Large intestine (tissue), 3 donors: ENCODE results near the gene SMAD7. TPM values are rescaled to one million over a fixed set of nuclear protein-coding genes. Genes with fewer than 3 reads are reported as not detected.

Experiments used
- DNase-seq, 2 donors: peaks; one replicate each; pipeline versions ENCODE4 v3.0.0 to v3.0.0-alpha.2; 2013
- H3K27ac ChIP-seq: one replicate; pipeline ENCODE4 v1.5.1; 2013; ENCODE audit warnings: low read length
- H3K27me3 ChIP-seq: 2 replicates; pipeline ENCODE4 v1.6.1; 2013; ENCODE audit warnings: low read length; ENCODE audit not compliant: control insufficient read depth, insufficient read depth
- H3K36me3 ChIP-seq: 2 replicates; pipeline ENCODE4 v1.6.1; 2013; ENCODE audit warnings: low read length; ENCODE audit not compliant: control insufficient read depth, insufficient read depth
- H3K4me1 ChIP-seq: one replicate; pipeline ENCODE4 v1.6.1; 2013; ENCODE audit warnings: low read length; ENCODE audit not compliant: control insufficient read depth, insufficient read depth
- H3K4me3 ChIP-seq: one replicate; pipeline ENCODE4 v1.5.1; 2013; ENCODE audit warnings: low read length
- H3K9me3 ChIP-seq: one replicate; pipeline ENCODE4 v1.6.1; 2013; ENCODE audit warnings: mild to moderate bottlenecking, low read depth, low read length, moderate library complexity; ENCODE audit not compliant: control insufficient read depth
- WGBS: methylation state at CpG from one replicate; pipeline ENCODE4 v1.1.5; 2013; ENCODE audit warnings: low lambda C conversion rate; ENCODE audit not compliant: insufficient coverage; 5-methylcytosine and 5-hydroxymethylcytosine counted together
- polyA plus RNA-seq: library from polyadenylated mRNA; unstranded; fragments of 120-200 nt; gene quantifications from one replicate; pipeline ENCODE4 v1.2.1, GENCODE V29; 2013

Gene SMAD7
- polyA plus RNA-seq, 1 donor: 59.4 TPM

DNA sequence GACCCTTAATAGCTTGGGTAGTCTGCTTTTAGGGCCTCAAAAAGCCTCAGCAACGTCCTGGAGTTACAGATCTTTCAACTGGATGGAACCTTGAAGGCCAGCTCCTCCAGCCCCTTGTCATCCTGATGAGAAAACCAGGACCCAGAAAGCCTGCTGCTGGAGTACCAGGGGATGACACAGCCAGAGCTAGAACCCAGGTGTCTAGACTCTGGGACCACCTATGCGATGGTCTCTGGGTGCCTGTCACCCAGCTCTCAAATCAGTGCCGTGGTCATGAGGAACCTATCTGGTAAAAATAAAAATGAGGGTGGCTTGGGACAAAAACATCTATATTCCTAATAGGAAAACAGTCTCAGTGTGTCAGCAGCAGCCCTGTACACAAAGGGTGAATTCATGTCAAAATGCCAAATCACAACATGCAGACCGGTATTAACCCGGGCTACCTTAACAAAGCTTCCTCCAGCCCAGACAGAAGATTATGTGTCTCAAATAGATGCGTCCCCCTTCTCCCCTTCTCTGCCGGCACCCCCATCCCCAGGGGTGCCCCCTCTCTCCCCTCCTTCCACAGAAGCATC is 28.5 kb downstream of the SMAD7 start:
- Histone ChIP-seq H3K4me1 (peaks cover 53% of the 10 kb centered on the region), H3K4me3 (peak overlapping the region; percentile 3)
- no peak for DNase-seq

DNA sequence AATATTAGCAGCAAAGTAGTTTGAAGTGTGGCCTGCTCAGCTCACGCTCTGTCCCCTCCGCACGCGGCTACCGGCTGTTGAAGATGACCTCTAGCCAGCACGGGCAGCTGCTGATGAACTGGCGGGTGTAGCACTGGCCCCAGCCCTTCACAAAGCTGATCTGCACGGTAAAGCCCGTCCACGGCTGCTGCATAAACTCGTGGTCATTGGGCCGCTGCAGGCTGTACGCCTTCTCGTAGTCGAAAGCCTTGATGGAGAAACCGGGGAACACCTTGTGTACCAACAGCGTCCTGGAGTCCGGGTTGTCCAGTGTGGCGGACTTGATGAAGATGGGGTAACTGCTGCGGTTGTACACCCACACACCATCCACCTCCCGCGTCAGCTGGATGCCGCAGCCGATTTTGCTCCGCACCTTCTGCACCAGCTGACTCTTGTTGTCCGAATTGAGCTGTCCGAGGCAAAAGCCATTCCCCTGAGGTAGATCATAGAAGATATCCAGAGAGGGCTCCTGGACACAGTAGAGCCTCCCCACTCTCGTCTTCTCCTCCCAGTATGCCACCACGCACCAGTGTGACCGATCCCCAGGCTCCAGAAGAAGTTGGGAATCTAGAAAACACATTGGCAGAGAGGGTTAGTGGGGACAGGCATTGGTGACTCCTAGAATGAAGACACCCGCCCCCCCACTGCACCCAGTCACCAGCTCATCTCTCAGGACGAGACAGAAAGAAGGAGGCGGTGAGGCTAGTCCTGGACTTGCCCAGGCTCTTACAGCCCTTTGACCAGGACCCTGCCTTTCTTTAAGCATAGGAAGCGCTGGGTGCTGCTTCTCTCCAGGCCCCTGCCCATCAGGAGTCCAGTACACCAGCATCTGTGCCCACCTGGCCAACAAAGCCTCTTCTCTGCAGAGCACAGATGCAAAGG is 29.2 kb downstream of the SMAD7 start:
- no peaks in the 10 kb centered on the region for H3K27me3 ChIP-seq
- H3K36me3 ChIP-seq: peaks cover 43% of the 10 kb centered on the region
- H3K27ac ChIP-seq: peak overlapping the region; percentile 83
- peaks cover 46% of the 10 kb centered on the region for H3K4me1 ChIP-seq
- H3K9me3 ChIP-seq: no peaks in the 10 kb centered on the region
- no peak for DNase-seq
- no CpG with 5 or more reads among the region's 34 CpGs for WGBS
- H3K4me3 ChIP-seq: no peak overlapping the region

More for the DNA sequence above, 28.5 kb downstream of the SMAD7 start:
- Histone ChIP-seq H3K36me3 (peaks cover 47% of the 10 kb centered on the region), H3K27me3 (no peaks in the 10 kb centered on the region), H3K9me3 (no peaks in the 10 kb centered on the region), H3K27ac (peak overlapping the region; percentile 83)
- no CpG with 5 or more reads among the region's 7 CpGs for WGBS

DNA sequence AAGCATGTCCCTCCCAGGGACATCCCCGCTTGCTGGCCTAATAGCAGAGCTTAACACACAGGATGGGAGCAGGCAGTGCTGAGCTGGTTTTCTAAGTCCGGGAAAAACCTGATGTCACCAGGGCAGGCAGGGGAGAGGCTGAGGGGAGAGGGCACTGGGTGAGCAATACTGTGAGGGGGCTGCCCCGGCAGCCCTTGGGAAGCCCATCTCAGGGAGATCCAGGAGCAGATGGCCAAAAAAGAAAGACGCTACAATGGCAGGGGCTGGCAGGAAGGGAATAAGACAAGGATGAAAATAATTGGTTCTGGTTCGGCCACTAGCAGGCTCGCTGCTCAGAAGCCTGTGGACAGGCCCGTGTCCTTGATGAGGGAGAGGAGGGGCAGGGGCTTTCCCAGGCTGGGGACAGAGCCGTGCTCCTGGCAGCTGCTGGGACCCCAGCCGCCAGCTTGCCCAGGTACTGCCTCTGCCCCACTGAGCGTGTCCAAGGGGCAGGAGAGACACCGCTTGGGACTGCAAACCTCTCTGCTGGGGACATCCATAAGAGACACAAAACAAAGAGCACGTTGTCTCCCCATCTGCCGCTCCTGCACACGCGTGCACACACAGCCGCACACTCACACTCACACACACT is 30.2 kb downstream of the SMAD7 start:
- H3K4me1 ChIP-seq: peaks cover 44% of the 10 kb centered on the region
- H3K36me3 ChIP-seq: peaks cover 40% of the 10 kb centered on the region
- no CpG with 5 or more reads among the region's 16 CpGs for WGBS
- no peak overlapping the region for H3K27ac ChIP-seq
- H3K27me3 ChIP-seq: no peaks in the 10 kb centered on the region
- no peak for DNase-seq
- H3K4me3 ChIP-seq: no peak overlapping the region
- H3K9me3 ChIP-seq: no peaks in the 10 kb centered on the region

DNA sequence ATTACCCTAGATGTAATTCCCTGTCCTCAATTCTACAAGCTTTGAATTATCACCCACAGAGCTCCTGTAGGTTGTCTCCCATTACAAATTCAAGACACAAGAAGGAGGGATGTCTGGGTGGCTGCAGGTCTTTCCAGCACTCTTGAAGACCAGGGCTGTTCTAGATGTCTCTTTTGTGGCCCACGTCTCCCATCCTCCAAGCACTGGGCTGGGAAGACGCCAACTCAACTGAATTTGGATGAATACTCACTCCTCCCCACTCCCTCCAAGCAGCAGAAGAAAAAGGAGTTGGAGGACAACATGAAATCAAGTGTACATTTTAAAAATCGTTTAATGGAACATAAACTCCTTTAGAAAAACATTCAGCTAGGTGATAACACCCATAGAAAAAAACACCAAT is 31.2 kb downstream of the SMAD7 start:
- Histone ChIP-seq H3K9me3 (no peaks in the 10 kb centered on the region), H3K4me1 (peaks cover 41% of the 10 kb centered on the region), H3K27ac (no peak overlapping the region), H3K27me3 (no peaks in the 10 kb centered on the region), H3K4me3 (no peak overlapping the region), H3K36me3 (peaks cover 40% of the 10 kb centered on the region)
- WGBS: 100% methylated on average over 1 of the region's 3 CpGs
- no peak for DNase-seq

DNA sequence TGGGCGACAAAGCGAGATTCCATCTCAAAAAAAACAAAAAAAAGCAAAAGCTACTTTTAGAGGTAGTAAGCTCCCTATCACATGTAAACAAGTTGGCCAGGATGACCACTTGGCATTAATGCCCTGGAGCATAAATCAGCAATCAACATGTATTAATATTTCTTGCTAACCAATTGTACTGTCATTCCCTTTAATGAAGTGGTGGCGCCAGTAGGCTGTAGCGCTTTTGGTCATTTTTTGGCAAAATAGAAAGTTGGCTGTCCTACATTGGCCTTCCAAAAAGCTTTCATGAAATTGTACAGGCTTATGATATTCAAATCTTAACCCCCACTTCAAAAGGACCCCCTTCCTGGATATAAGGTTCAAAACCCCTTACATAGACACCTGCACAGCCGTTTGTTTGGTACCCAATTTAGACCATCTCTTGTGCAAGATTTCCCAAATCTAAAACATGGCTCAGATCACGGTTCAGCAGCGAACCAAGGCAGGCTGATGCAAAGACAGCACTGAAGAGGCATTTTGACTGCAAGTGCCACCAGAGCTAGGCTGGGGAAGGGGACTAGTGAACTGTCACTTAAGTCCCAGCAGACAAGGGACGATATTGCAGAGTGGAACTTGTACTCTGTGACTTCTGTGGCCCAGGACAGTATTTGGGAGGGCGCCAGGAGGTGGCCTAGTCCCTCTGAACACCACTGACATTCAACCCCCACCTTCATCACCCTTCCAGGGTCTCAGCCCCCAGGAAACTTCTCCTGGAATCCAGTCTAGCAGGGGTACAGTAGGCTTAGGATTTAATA is 31.9 kb downstream of the SMAD7 start:
- H3K27me3 ChIP-seq: no peaks in the 10 kb centered on the region
- no peak overlapping the region for H3K4me3 ChIP-seq
- no peak for DNase-seq
- peaks cover 38% of the 10 kb centered on the region for H3K4me1 ChIP-seq
- H3K36me3 ChIP-seq: peaks cover 40% of the 10 kb centered on the region
- WGBS: 100% methylated on average over 1 of the region's 9 CpGs
- no peaks in the 10 kb centered on the region for H3K9me3 ChIP-seq
- no peak overlapping the region for H3K27ac ChIP-seq

DNA sequence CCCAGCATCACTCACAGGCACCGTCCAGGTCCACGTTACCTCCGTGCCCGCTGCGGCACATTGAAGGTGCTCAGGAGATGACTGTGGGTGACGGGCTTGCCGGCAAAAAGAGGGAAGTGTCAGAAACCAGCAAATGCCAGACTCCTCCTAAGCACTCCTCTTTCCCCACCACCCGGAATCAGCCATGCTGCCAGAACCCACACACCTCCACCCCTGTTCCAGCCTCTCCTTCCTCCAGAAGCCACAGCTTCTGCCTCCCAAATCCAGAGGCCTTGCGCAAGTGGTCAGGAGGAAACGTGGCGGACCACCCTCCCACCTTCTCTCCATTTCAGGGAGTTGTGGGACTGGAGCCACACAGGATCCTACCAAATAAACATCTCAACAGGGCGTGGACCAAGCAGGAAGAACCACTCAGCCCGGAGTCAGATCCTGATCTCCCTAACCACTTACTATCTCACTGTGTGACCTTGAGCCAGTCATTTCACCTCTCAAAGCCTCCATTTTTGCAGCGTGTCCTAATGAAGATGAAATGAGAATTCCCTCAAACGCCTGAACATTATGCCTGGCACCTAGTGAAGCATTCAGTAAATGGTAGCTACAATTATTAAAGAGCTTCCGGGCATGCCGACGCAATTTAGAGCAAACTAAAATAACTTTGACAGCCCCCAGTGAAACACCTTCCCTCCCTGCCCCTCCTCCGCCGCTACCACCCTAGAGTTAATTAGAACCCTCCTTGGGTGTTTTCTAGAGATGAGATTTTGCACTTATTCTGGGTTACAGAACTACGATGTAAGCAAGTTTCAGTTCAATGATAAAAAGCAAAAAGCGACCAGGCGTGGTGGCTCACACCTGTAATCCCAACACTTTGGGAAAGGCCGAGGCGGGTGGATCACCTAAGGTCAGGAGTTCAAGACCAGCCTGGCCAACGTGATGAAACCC is 32.9 kb downstream of the SMAD7 start:
- no peak overlapping the region for H3K27ac ChIP-seq

DNA sequence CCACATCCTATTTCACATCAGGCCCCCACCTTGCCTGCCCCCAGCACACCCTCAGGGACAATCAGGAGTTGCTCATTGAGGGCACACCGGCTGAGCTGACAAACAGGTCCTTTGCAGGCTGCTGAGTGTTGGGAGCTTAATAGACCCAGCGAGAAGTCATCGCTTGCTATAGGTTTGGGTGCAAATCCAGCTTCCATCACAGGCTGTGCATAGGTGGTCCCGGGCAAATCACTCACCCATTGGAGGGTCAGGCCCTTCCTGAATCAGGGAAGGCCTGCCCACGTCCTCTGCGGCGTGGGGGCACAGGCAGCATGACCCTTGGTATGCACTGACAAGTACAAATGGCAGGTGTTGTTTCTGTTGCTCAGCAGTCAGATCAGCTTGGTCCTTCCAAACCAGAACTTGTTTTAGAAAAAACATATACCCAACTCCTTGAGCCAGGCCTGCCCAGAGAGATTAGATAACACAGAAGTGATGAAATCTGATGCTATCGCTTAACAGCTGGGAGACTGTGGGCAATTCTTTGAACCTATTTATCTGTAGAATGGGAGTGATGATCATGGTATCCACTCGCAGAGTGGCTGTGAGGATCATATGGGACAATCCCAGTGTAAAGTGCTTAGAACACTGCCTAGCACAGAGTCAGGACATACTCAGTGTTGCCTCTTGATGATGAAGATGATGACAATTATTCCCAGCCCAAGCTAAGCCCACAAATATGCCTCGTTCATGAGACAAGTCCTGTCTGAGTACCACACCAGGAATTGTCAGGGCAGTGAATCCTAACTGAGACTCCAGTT is 34.9 kb downstream of the SMAD7 start:
- Histone ChIP-seq H3K4me1 (peaks cover 18% of the 10 kb centered on the region), H3K9me3 (peaks cover 2% of the 10 kb centered on the region), H3K36me3 (peaks cover 18% of the 10 kb centered on the region), H3K27ac (no peak overlapping the region), H3K4me3 (no peak overlapping the region), H3K27me3 (no peaks in the 10 kb centered on the region)
- DNase-seq: no peak
- WGBS: no CpG with 5 or more reads among the region's 10 CpGs

More for the DNA sequence above, 32.9 kb downstream of the SMAD7 start:
- Histone ChIP-seq H3K4me3 (no peak overlapping the region), H3K4me1 (peaks cover 28% of the 10 kb centered on the region), H3K36me3 (peaks cover 33% of the 10 kb centered on the region), H3K9me3 (peaks cover 2% of the 10 kb centered on the region), H3K27me3 (no peaks in the 10 kb centered on the region)
- WGBS: no CpG with 5 or more reads among the region's 26 CpGs
- DNase-seq: no peak

DNA sequence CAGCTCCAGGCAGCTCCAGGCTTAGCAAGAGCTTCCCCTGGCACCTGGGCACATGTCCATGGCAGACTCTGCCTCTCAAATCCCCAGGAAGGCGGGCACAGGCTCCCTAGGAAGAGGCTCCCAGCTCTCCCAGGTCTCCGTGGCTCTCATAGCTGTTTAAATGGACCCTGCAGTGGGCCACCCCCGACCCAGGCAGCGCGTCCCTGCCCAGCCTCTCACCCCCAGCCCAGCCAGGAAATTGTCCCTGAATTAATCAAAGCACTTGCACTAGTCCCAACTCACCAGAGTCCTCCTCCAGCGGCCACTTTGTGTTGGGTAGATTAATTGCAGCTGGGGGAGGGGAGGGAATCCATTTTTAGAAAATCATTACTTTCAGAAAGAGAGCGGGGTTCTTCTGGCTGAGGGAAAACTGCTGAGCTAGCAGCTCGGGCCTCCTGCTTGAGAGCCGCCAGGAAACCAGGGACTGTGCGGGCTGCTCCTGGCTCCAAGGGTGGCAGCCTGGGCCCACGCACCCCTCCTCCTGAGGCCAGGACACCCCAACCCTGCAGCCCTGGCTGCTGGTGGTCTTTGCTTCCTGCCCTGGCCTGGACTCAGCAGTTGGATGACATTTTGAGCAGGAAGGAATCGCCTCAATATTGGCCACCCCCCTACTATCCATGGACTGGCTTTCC is 36.0 kb downstream of the SMAD7 start:
- Histone ChIP-seq H3K36me3 (peaks cover 10% of the 10 kb centered on the region), H3K27ac (no peak overlapping the region), H3K4me1 (peaks cover 16% of the 10 kb centered on the region), H3K27me3 (no peaks in the 10 kb centered on the region), H3K4me3 (no peak overlapping the region), H3K9me3 (peaks cover 2% of the 10 kb centered on the region)
- no peak for DNase-seq
- WGBS: no CpG with 5 or more reads among the region's 12 CpGs
